Muscle of back (tissue), 11 donors: Measurements from ENCODE around the gene NBAS. TPM values are rescaled to one million over a fixed set of nuclear protein-coding genes. Genes with fewer than 3 reads are reported as not detected.
A peak's percentile ranks its signal among the peaks of the same experiment; 100 is the strongest.
"Not testable (repeated sequence)": the region's sequence is repeated elsewhere in the genome, so short reads cannot be mapped to it uniquely, and the experiment has no call there.

Experiments
- DNase-seq, 3 donors: peaks; one replicate each; pipeline versions ENCODE4 v3.0.0 to v3.0.0-alpha.2; 2013
- polyA plus RNA-seq, 10 donors: library from polyadenylated mRNA; unstranded; fragments of 120-200 nt; gene quantifications; one replicate each; pipeline ENCODE4 v1.2.1, GENCODE V29; 2013; ENCODE audit not compliant: insufficient read length in 10 of 10

Gene NBAS
- polyA plus RNA-seq, 10 donors: 31.0 to 38.6 (median 36.8) TPM

GRCh38 chr2:15415748-15416147 is 145.4 kb downstream of the NBAS start:
- DNase-seq: no peak

GRCh38 chr2:15412779-15413178 is 148.4 kb downstream of the NBAS start:
- no peak for DNase-seq

GRCh38 chr2:15412309-15412708 is 148.8 kb downstream of the NBAS start:
- DNase-seq: no peak

GRCh38 chr2:15410884-15411283 is 150.2 kb downstream of the NBAS start:
- no peak for DNase-seq

- no peak for DNase-seq
Measured at GRCh38 chr2:15408759-15409158, 152.4 kb downstream of the NBAS start.

GRCh38 chr2:15407666-15408065 is 153.5 kb downstream of the NBAS start:
- no peak for DNase-seq

- not testable (repeated sequence) for DNase-seq
Measured at GRCh38 chr2:15404511-15404910, 156.6 kb downstream of the NBAS start.

GRCh38 chr2:15400240-15400826 is 160.8 kb downstream of the NBAS start:
- no peak for DNase-seq

- DNase-seq: no peak
Measured at GRCh38 chr2:15399241-15399640, 161.9 kb downstream of the NBAS start.

- DNase-seq: peak in 1 of 3 donors; percentile 2
Measured at GRCh38 chr2:15391751-15392150, 169.4 kb downstream of the NBAS start.

GRCh38 chr2:15389895-15390294 is 171.2 kb downstream of the NBAS start:
- DNase-seq: no peak

- no peak for DNase-seq
Measured at GRCh38 chr2:15389326-15389700, 171.8 kb downstream of the NBAS start.

GRCh38 chr2:15388406-15389325 is 172.5 kb downstream of the NBAS start:
- DNase-seq: no peak

- DNase-seq: no peak
Measured at GRCh38 chr2:15385184-15385583, 175.9 kb downstream of the NBAS start.

GRCh38 chr2:15383695-15384350 is 177.3 kb downstream of the NBAS start:
- DNase-seq: no peak

GRCh38 chr2:15378148-15378908 is 182.8 kb downstream of the NBAS start:
- no peak for DNase-seq

GRCh38 chr2:15377202-15377601 is 183.9 kb downstream of the NBAS start:
- no peak for DNase-seq

- no peak for DNase-seq
Measured at GRCh38 chr2:15372019-15372418, 189.1 kb downstream of the NBAS start.

GRCh38 chr2:15369129-15369528 is 192.0 kb downstream of the NBAS start:
- no peak for DNase-seq

GRCh38 chr2:15367715-15368114 is 193.4 kb downstream of the NBAS start:
- no peak for DNase-seq

GRCh38 chr2:15367205-15367604 is 193.9 kb downstream of the NBAS start:
- DNase-seq: no peak

- no peak for DNase-seq
Measured at GRCh38 chr2:15365411-15365810, 195.7 kb downstream of the NBAS start.
